Naive B cell (primary cell): Measurements from ENCODE around the gene PPP2R2D. TPM values are rescaled to one million over a fixed set of nuclear protein-coding genes. Genes with fewer than 3 reads are reported as not detected.

Source experiments
- ATAC-seq, 2 donors: fragments of 150-1000 bp; cut with Tn5 transposase; 2 replicates each; pipeline ENCODE4 v1.10.0; 2021; ENCODE audit warnings: low read depth in 2 of 2, mild to moderate bottlenecking in 2 of 2, moderate library complexity in 2 of 2
- DNase-seq: peaks from one replicate; pipeline ENCODE4 v3.0.0; 2022
- H3K27ac Mint-ChIP-seq, 6 donors: one replicate each; pipeline ENCODE4 v1.8.0; 2020 to 2022; ENCODE audit warnings: mild to moderate bottlenecking in 6 of 6, mixed read lengths in 6 of 6, moderate library complexity in 5 of 6, inconsistent platforms in 2 of 6
- H3K27me3 Mint-ChIP-seq, 3 donors: one replicate each; pipeline ENCODE4 v1.8.0; 2021 to 2022; ENCODE audit warnings: mixed read lengths in 3 of 3, mild to moderate bottlenecking in 1 of 3
- H3K36me3 Mint-ChIP-seq, 2 donors: one replicate each; pipeline ENCODE4 v1.8.0; 2020 to 2022; ENCODE audit warnings: mixed read lengths in 2 of 2, inconsistent platforms in 1 of 2, mild to moderate bottlenecking in 1 of 2
- H3K4me1 Mint-ChIP-seq, 3 donors: one replicate each; pipeline ENCODE4 v1.8.0; 2020 to 2022; ENCODE audit warnings: mixed read lengths in 3 of 3, inconsistent platforms in 1 of 3, mild to moderate bottlenecking in 1 of 3, moderate library complexity in 1 of 3
- H3K4me3 Mint-ChIP-seq, 8 donors: one replicate each; pipeline ENCODE4 v1.8.0; 2020 to 2022; ENCODE audit warnings: mild to moderate bottlenecking in 8 of 8, mixed read lengths in 8 of 8, moderate library complexity in 8 of 8, inconsistent platforms in 2 of 8
- H3K9me3 Mint-ChIP-seq, 7 donors: one replicate each; pipeline ENCODE4 v1.8.0; 2020 to 2022; ENCODE audit warnings: mixed read lengths in 7 of 7, mild to moderate bottlenecking in 5 of 7, inconsistent platforms in 2 of 7, moderate library complexity in 1 of 7
- polyA plus RNA-seq, 6 donors: library from polyadenylated mRNA; unstranded; fragments of 300-500 nt; fragmentation: Illumina TruSeq; gene quantifications; one replicate each; pipeline ENCODE4 v1.2.3, GENCODE V29; 2021; ENCODE audit warnings: low read depth in 6 of 6

Gene PPP2R2D
- polyA plus RNA-seq, 6 donors from 2014 or later: 15.0 to 27.4 (median 22.3) TPM

GRCh38 chr10:132007681-132008080 is 106.9 kb downstream of the PPP2R2D start:
- Mint-ChIP-seq H3K36me3 (no peaks in the 10 kb centered on the region), H3K27ac (no peak overlapping the region), H3K9me3 (peaks cover 0 to 2% (median 0%) of the 10 kb centered on the region in 7 donors), H3K4me1 (no peaks in the 10 kb centered on the region), H3K27me3 (peaks cover 18 to 31% (median 23%) of the 10 kb centered on the region in 3 donors), H3K4me3 (no peak overlapping the region)
- DNase-seq: no peak
- ATAC-seq: no peak

Other genes starting within 250 kb of the PPP2R2D start
- 10 to 100 TPM in 4 of 6 donors, 1 to 10 TPM in 2; 7.0 to 13.5 (median 11.5) TPM for gene BNIP3, start 80.9 kb downstream of the PPP2R2D start, polyA plus RNA-seq
- not detected for gene JAKMIP3, start 164.9 kb downstream of the PPP2R2D start, polyA plus RNA-seq